ENCODE data around the gene CHST9. TPM values are rescaled to one million over a fixed set of nuclear protein-coding genes. Genes with fewer than 3 reads are reported as not detected.

The CHST9 gene
- total and polyA plus RNA-seq, 2 experiments from 2014 or later: 15.5 to 16.8 TPM

DNA sequence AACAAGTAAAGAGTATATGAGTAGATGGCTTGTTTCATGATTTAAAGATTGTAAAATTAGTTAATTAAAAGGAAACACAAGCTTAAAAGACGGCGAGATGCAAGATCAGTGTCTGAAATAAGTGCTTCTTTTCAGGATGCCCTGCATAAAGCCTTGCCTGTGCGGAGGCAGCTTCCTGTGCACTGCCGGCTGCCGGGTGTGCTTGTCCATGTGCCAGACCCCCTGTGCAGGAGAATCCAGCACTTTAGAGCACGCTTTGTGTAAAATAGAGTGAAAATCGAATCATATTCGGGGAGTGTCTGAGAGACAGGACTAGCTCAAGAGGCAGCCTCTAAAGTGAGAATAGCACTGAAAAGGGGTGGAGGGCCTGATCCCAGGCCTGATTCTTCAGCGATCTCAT lies 154.7 kb downstream of the CHST9 start:
- Mint-ChIP-seq H3K4me3 (no peak overlapping the region), H3K27me3 (ENCODE audit: insufficient read depth, low read depth, poor library complexity) (no peaks in the 10 kb centered on the region), H3K27ac (no peak overlapping the region; the same call in 1 of the 2 replicates), H3K36me3 (ENCODE audit: low read depth) (no peaks in the 10 kb centered on the region), H3K9me3 (no peaks in the 10 kb centered on the region), H3K4me1 (peaks cover 5% of the 10 kb centered on the region; the same call in 1 of the 3 replicates)
- Histone ChIP-seq H3K79me2 (replicated peaks; ENCODE audit: insufficient read depth) (no peaks in the 10 kb centered on the region), H4K20me1 (replicated peaks; ENCODE audit: insufficient read depth) (no peaks in the 10 kb centered on the region), H3K36me3 (ENCODE audit: insufficient read depth) (no peaks in the 10 kb centered on the region), H3K4me2 (no peak overlapping the region), H3F3A (replicated peaks; ENCODE audit: low read depth) (no peaks in the 10 kb centered on the region), H2AFZ (no peak overlapping the region), H3K4me3 (no peak overlapping the region), H3K4me1 (ENCODE audit: insufficient read depth) (no peaks in the 10 kb centered on the region), H3K27ac (ENCODE audit: low read depth) (no peak overlapping the region), H3K9me2 (ENCODE audit: insufficient read depth) (no peaks in the 10 kb centered on the region), H3K27me3 (ENCODE audit: insufficient read depth) (no peaks in the 10 kb centered on the region)
- TF ChIP-seq EZH2phosphoT487 (IDR thresholded peaks at IDR 0.05; ENCODE audit: unreplicated experiment): no peak
- TF ChIP-seq ZNF114 (CRISPR knock-in tag; IDR thresholded peaks at IDR 0.05): no peak
- no peak for TF ChIP-seq ETS1 (IDR thresholded peaks at IDR 0.05)
- no peak for TF ChIP-seq EZH2 (IDR thresholded peaks at IDR 0.05; ENCODE audit: low read depth, unreplicated experiment)
- TF ChIP-seq NANOG (IDR thresholded peaks at IDR 0.05; ENCODE audit: borderline replicate concordance): no peak
- TF ChIP-seq ZNF462 (CRISPR knock-in tag; IDR thresholded peaks at IDR 0.05): no peak
- TF ChIP-seq POLR2AphosphoS5 (IDR thresholded peaks at IDR 0.05; ENCODE audit: low read depth): no peak
- TF ChIP-seq, protein P1, sequence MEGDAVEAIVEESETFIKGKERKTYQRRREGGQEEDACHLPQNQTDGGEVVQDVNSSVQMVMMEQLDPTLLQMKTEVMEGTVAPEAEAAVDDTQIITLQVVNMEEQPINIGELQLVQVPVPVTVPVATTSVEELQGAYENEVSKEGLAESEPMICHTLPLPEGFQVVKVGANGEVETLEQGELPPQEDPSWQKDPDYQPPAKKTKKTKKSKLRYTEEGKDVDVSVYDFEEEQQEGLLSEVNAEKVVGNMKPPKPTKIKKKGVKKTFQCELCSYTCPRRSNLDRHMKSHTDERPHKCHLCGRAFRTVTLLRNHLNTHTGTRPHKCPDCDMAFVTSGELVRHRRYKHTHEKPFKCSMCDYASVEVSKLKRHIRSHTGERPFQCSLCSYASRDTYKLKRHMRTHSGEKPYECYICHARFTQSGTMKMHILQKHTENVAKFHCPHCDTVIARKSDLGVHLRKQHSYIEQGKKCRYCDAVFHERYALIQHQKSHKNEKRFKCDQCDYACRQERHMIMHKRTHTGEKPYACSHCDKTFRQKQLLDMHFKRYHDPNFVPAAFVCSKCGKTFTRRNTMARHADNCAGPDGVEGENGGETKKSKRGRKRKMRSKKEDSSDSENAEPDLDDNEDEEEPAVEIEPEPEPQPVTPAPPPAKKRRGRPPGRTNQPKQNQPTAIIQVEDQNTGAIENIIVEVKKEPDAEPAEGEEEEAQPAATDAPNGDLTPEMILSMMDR (conservative IDR thresholded peaks at IDR 0.05; ENCODE audit: low read depth in 2 of 2): no peak
- TF ChIP-seq CREB1 (CRISPR knock-in tag; IDR thresholded peaks at IDR 0.05; ENCODE audit: low read depth): no peak
- TF ChIP-seq JUNB (IDR thresholded peaks at IDR 0.05; ENCODE audit: unreplicated experiment): no peak
- TF ChIP-seq REST (IDR thresholded peaks at IDR 0.05; ENCODE audit: unreplicated experiment): no peak
- no peak for TF ChIP-seq ZNF331 (CRISPR knock-in tag; IDR thresholded peaks at IDR 0.05; ENCODE audit: low read depth)
- TF ChIP-seq STAT1 (IDR thresholded peaks at IDR 0.05; ENCODE audit: unreplicated experiment): no peak
- no peak for ATAC-seq
- no peak for DNase-seq (ENCODE audit: low spot score)
